NCI-H510A (cell line): ENCODE data around the gene EVI5.

ENCODE experiments used
- DNase-seq: peaks from one replicate; lab custom pipeline; 2025; lab: John Stamatoyannopoulos, UW

Gene EVI5

GRCh38 chr1:92515796-92516201 lies 269.1 kb downstream of the EVI5 start:
- no peak for DNase-seq

DNA sequence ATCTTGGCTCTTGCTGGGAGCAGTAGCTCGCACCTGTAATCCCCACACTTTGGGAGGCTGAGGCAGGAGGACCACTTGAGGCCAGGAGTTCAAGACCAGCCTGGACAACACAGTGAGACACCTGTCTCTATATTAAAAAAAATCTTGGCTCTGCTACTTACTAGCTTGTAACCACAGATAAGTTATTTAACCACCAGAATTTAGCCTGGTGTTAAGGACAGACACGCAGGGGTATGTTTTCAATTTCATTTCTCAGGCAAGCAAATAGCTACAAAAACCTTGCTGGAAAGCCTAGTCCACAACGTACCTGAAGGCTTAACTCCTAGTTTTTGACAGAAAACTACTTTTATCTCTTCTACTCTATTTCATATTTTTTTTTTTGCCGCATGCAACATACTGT lies 273.4 kb downstream of the EVI5 start:
- DNase-seq = no peak

GRCh38 chr1:92509619-92510018 lies 275.3 kb downstream of the EVI5 start:
- DNase-seq = no peak

- DNase-seq = no peak
These were observed 279.8 kb downstream of the EVI5 start for GRCh38 chr1:92505015-92505692.

DNA sequence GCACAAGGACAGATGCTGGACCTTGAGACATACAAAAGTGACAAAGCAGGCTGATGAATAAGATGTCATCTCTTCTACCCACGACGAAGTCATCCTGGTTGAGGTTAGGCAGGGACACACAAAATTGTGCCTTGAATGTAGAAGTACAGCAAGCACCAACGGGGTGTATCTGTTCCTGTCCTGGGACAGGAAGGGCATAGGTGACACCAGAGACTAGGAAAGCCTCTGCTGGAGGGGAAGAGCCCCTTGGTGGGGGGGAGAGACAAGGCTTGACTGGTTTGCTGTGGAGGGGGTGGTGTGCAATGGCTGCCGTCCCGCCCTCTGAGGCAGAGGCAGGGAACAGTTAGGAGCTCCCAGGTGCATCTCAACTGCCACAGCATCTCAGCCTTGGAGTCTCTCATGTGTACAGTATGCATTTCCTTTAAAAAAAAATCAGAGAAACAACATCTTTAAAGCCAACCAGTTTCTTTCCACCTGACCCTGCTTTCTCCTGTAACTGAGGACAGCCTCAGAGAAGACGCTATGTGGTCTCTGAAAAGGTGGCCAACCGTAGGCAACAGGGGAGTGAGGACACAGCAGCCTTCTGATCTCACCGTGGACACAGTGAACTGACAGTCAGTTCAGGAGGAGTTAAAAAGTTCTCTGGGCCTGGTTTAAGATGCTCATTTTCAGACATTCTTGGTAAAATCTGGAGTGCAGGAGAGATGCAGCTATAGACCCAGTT lies 280.5 kb downstream of the EVI5 start:
- no peak for DNase-seq

DNA sequence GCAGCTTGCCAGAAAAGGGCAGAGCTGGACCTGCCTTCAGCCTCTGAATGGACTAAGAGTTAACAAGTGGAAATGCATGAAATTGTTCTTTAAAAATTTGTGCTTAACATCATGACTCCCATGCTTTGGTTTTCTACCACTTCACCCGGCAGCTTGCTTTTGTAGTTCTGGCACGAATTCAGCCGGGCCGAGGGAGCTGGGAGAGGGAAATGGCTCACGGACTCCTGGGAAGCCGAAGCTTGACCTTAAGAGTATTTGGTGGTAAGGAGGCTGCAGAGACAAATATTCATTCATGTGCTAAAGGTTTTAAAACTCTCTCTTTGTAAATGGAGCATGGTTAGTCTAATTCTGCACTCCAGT lies 281.0 kb downstream of the EVI5 start:
- no peak for DNase-seq

- no peak for DNase-seq
These were observed 281.6 kb downstream of the EVI5 start for GRCh38 chr1:92503043-92503925.

DNA sequence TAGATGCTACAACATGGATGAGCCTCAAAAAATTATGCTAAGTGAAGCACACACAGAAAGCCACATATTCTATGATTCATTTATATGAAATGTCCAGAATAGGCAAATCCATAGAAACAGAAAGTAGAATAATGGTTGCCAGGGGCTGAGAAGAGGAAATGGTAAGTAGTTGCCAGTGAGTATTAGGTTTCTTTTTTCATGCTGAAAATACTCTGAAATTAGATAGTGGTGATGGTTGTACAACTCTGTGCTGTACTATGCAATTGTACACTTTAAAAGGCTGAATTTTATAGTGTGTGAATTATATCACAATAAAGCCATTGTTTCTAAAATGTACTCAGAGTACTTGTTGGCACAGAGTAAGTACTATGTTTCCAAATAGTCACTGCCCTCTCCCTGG lies 282.7 kb downstream of the EVI5 start:
- DNase-seq = no peak

- DNase-seq = no peak
These were observed 284.4 kb downstream of the EVI5 start for GRCh38 chr1:92500552-92500951.

GRCh38 chr1:92495392-92496063 lies 289.4 kb downstream of the EVI5 start:
- no peak for DNase-seq

GRCh38 chr1:92494485-92495141 lies 290.3 kb downstream of the EVI5 start:
- DNase-seq = no peak

DNA sequence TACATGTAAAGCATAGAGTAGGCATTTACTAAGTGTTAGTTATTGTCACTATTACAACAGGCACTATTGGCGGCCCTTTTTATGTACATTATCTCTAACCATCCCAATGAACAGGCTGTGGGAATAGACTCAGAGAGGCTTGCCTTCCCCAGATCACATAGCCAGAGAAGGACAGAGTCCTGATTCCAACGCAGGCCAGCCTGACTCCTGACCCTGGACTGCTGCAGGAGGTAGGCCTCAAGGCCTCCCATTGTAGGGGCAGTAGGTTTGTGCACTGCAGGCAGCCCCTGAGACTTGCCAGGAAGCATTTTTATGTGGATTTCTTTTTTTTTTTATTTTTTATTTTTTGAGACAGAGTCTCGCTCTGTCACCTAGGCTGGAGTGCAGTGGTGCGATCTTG lies 291.8 kb downstream of the EVI5 start:
- no peak for DNase-seq

DNA sequence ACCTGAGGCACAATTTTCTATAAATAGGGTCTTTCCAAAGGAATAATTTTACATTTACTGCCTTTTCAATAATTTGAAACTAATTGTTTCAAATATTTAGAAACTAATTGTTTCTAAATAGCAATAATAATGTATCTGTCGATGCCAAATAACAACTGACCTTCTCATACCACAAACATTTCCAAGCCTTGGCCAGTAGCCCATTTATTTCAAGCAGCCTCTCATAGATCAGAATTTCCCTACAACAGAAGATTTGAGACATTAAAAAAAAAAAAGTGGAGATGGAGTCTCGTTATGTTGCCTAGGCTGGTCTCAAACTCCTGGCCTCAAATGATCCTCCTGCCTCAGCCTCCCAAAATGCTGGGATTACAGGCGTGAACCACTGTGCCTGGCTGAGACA lies 296.1 kb downstream of the EVI5 start:
- no peak for DNase-seq

- no peak for DNase-seq
These were observed 296.5 kb downstream of the EVI5 start for GRCh38 chr1:92488416-92488815.

DNA sequence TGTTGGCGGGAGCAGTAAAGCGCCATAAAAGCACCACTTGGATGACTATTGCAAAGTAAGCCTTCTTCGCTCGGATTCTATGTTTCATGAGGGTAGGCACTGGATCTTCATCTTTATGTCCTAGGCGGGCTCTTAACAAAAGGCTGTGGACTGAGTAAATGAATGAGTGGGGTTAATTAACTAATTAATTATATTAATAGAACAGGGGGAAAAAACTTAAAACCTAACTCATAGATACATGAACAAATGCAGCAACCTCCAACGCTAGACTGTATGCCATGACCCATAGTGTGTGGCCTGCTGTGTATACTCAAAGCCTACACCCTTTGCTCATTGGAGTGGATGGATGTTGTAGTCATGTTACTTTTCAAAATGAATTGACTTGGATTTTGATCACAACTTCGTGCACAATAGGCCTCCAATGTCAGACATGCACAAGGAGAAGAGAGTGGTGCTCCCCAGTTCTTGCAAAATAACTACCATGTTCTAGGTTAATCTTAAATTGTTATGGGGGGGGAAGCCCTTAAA lies 297.8 kb downstream of the EVI5 start:
- DNase-seq = no peak

GRCh38 chr1:92486251-92487077 lies 298.4 kb downstream of the EVI5 start, which contains the start of gene GFI1:
Gene GFI1 (minus strand): TSS chr1:92486925. CDS start chr1:92483487, 3,438 bp downstream.
- DNase-seq = peak; percentile 71

GRCh38 chr1:92485381-92486250 lies 299.3 kb downstream of the EVI5 start:
- DNase-seq = peak; percentile 79

DNA sequence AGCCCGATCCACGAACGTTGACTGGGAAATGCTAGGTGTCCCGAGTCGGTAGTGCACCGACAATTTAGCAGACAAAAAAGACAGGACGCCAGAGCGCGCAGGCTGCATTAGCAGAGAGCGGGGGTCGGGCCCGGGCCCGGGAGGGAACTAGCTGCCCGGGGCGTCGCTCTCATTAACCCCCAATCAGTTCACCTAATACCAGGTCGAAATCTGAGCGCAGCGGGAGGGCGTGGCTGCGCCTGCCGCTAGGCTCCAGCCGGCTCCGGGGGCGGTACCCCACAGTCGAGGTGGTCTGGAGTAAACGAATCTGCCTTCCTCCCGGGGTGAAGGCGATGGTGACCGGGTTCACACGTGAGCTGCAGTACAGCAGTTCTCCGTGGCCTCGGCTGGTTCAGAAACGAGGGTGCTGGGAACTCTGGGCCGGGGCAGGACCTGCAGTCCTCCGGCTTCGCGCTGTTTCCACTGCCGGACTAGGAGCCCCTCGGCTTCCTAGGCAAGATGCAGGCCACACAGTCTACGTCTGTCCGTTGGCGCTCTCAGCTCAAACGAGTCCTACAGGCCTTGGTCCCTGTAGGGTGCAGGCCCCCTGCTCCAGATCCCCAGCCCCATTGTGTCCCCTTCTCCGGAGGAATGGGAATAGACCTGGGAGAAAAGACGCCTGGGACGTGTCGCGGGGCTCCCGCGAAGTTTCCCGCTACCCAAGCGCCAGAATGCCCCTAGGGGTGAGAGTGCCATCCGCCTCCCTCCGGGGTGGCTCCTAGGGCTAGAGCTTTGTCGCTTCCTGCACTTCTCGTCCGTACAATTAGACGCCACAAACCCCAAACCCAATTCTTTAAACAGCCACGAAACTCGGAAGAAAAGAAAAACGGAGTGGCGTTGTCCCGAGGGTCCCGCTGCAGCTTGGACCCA lies 300.2 kb downstream of the EVI5 start:
- peak; percentile 51 for DNase-seq
